ENCODE data around the gene CRIM1. TPM values are rescaled to one million over a fixed set of nuclear protein-coding genes. Genes with fewer than 3 reads are reported as not detected.

The CRIM1 gene
- total and polyA plus RNA-seq, 2 of the 8 experiments (the other 6 are each of a cell fraction or from before 2014, with no cell fraction given): 9.4 to 28.4 TPM

DNA sequence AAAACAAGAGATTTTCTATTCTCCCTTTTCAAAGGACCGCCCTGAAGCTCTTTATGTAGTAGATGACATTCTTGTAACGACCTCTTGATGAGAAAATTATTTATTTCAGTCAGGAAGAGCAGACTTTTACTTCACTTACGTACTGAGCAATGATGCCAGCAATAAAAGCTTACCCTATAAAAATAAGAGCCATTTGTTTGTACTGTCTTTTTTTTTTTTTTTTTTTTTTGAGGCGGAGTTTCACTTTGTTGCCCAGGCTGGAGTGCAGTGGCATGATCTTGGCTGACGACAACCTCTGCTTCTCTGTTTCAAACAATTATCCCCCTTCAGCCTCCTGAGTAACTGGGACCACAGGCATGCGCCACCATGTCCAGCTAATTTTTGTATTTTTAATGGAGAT lies 39.2 kb downstream of the CRIM1 start:
- FAIRE-seq (no peak), DNase-seq (ENCODE audit: low read depth in 1 of 2, low spot score in 2 of 2) (no peak)
- Histone ChIP-seq H3K27me3 (replicated peaks in 1 of 4; ENCODE audit: control insufficient read depth in 3 of 4, extremely low read depth in 1 of 4, insufficient read depth in 3 of 4, low read length in 3 of 4) (no peaks in the 10 kb centered on the region), H3K79me2 (ENCODE audit: control insufficient read depth in 1 of 2, insufficient read depth in 2 of 2, low read length in 2 of 2) (peaks cover 2 to 93% of the 10 kb centered on the region in 2 experiments; a peak in 3 of 4 replicates), H3K4me3 (ENCODE audit: extremely low read depth in 1 of 4, insufficient read depth in 2 of 4, low read depth in 3 of 4, low read length in 4 of 4) (no peak overlapping the region), H2BK120ac (replicated peaks; ENCODE audit: low read depth, low read length) (no peak overlapping the region), H2BK20ac (ENCODE audit: low read length) (no peak overlapping the region), H3K23ac (ENCODE audit: insufficient read length) (no peak overlapping the region), H3K9me3 (ENCODE audit: insufficient read depth in 2 of 2, low read depth in 1 of 2, low read length in 1 of 2) (no peaks in the 10 kb centered on the region), H3K4me2 (ENCODE audit: insufficient read depth in 1 of 2, low read depth in 2 of 2, low read length in 2 of 2) (no peak overlapping the region), H3K14ac (ENCODE audit: insufficient read length) (no peak overlapping the region), H4K8ac (ENCODE audit: extremely low read depth, insufficient read depth, low read length) (no peak overlapping the region), H3K27ac (ENCODE audit: low read depth, low read length) (no peak overlapping the region), H2BK12ac (ENCODE audit: low read depth, low read length) (no peak overlapping the region), H4K20me1 (replicated peaks in 1 of 2; ENCODE audit: control insufficient read depth in 1 of 2, insufficient read depth in 2 of 2, low read length in 2 of 2) (peaks cover 9 to 12% of the 10 kb centered on the region in 2 experiments), H3K56ac (replicated peaks; ENCODE audit: insufficient read length, low read depth, low read length) (no peak overlapping the region), H2BK15ac (ENCODE audit: low read length) (no peak overlapping the region), H3K23me2 (ENCODE audit: low read depth, low read length) (no peaks in the 10 kb centered on the region), H2AFZ (ENCODE audit: low read length) (no peak overlapping the region), H3K18ac (ENCODE audit: extremely low read depth, low read length) (no peak overlapping the region), H3K36me3 (ENCODE audit: control insufficient read depth in 2 of 4, insufficient read depth in 4 of 4, low read length in 3 of 4) (peaks cover 0 to under 1% (median under 1%) of the 10 kb centered on the region in 4 experiments; a peak in 1 of 8 replicates), H4K91ac (replicated peaks; ENCODE audit: insufficient read length, low read length) (no peak overlapping the region), H2AK5ac (ENCODE audit: low read depth, low read length) (no peak overlapping the region), H3K4me1 (replicated peaks in 1 of 4; ENCODE audit: control insufficient read depth in 3 of 4, insufficient read depth in 4 of 4, low read length in 3 of 4) (peaks cover 0 to 16% (median 13%) of the 10 kb centered on the region in 4 experiments; a peak in 4 of 7 replicates), H2BK5ac (ENCODE audit: low read depth, low read length) (no peak overlapping the region), H3K79me1 (ENCODE audit: low read depth, low read length) (peaks cover 4% of the 10 kb centered on the region), H3K9ac (replicated peaks in 1 of 4; ENCODE audit: extremely low read depth in 1 of 4, low read depth in 3 of 4, low read length in 3 of 4) (no peak overlapping the region), H3K4ac (replicated peaks; ENCODE audit: insufficient read length, low read depth, low read length) (no peak overlapping the region), H4K5ac (ENCODE audit: insufficient read length, low read depth, low read length) (no peak overlapping the region)
- 91% methylated on average over 5 of the region's 6 CpGs; no CpG with 5 or more reads in 1 of the 2 experiments for WGBS, 2 experiments (ENCODE audit: extremely low coverage in 1 of 2, insufficient coverage in 1 of 2, insufficient read length in 1 of 2, insufficient replicate concordance in 2 of 2, low coverage in 1 of 2, low lambda C conversion rate in 2 of 2, missing lambda C conversion rate in 1 of 2)
- POLR2A ChIA-PET (ENCODE audit: partially characterized antibody): no interaction called here
- CTCF ChIA-PET (ENCODE audit: partially characterized antibody): interaction anchor here (0.7 to 1.5 kb wide), 3 partner anchors 26 to 111 kb away, joined by 3 to 5 read pairs (median 4); no protein-coding TSS in a partner anchor
- TF ChIP-seq, protein P1, sequence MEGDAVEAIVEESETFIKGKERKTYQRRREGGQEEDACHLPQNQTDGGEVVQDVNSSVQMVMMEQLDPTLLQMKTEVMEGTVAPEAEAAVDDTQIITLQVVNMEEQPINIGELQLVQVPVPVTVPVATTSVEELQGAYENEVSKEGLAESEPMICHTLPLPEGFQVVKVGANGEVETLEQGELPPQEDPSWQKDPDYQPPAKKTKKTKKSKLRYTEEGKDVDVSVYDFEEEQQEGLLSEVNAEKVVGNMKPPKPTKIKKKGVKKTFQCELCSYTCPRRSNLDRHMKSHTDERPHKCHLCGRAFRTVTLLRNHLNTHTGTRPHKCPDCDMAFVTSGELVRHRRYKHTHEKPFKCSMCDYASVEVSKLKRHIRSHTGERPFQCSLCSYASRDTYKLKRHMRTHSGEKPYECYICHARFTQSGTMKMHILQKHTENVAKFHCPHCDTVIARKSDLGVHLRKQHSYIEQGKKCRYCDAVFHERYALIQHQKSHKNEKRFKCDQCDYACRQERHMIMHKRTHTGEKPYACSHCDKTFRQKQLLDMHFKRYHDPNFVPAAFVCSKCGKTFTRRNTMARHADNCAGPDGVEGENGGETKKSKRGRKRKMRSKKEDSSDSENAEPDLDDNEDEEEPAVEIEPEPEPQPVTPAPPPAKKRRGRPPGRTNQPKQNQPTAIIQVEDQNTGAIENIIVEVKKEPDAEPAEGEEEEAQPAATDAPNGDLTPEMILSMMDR (IDR thresholded peaks at IDR 0.05; ENCODE audit: control extremely low read depth in 1 of 3, insufficient read depth in 1 of 3, low read depth in 1 of 3, low read length in 3 of 3): no peak
- TF ChIP-seq, protein P2, sequence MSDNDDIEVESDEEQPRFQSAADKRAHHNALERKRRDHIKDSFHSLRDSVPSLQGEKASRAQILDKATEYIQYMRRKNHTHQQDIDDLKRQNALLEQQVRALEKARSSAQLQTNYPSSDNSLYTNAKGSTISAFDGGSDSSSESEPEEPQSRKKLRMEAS (IDR thresholded peaks at IDR 0.05): no peak
- no peak for TF ChIP-seq POU5F1 (IDR thresholded peaks at IDR 0.05; ENCODE audit: low read depth, low read length)
- no peak for TF ChIP-seq KDM4A (IDR thresholded peaks at IDR 0.05; ENCODE audit: low read depth, low read length, severe bottlenecking)
- no peak for TF ChIP-seq CTBP2 (IDR thresholded peaks at IDR 0.05; ENCODE audit: borderline replicate concordance, insufficient read depth, insufficient read length, low read length)
- no peak for TF ChIP-seq CEBPB (IDR thresholded peaks at IDR 0.05; ENCODE audit: low read depth, low read length)
- TF ChIP-seq CHD2 (IDR thresholded peaks at IDR 0.05; ENCODE audit: low read length): no peak
- TF ChIP-seq EP300 (IDR thresholded peaks at IDR 0.05; ENCODE audit: borderline replicate concordance in 1 of 2, low read depth in 2 of 2, low read length in 2 of 2): no peak
- TF ChIP-seq, protein P3, sequence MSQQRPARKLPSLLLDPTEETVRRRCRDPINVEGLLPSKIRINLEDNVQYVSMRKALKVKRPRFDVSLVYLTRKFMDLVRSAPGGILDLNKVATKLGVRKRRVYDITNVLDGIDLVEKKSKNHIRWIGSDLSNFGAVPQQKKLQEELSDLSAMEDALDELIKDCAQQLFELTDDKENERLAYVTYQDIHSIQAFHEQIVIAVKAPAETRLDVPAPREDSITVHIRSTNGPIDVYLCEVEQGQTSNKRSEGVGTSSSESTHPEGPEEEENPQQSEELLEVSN (IDR thresholded peaks at IDR 0.05): no peak
- no peak for TF ChIP-seq ZNF274 (IDR thresholded peaks at IDR 0.05; ENCODE audit: borderline replicate concordance, extremely low read depth, low read length)
